OCI-LY7 (cell line): ENCODE data around the gene MCAT. TPM values are rescaled to one million over a fixed set of nuclear protein-coding genes. Genes with fewer than 3 reads are reported as not detected.
A peak's percentile ranks its signal among the peaks of the same experiment; 100 is the strongest.

ENCODE experiments used
- BruUV-seq: library from RNA; stranded (reverse); fragments of 400-500 nt; replicated peaks from 2 replicates; lab custom pipeline; 2021; lab: Mats Ljungman, UMichigan
- CTCF ChIA-PET: fragments of 300-600 bp; sonication (Branson Sonifier 250); formaldehyde crosslinking; loops from one replicate; lab custom pipeline; 2022; ENCODE audit warnings: antibody characterized with exemption; ENCODE audit not compliant: unreplicated experiment; lab: Charles Lee
- POLR2A ChIA-PET: fragments of 300-600 bp; sonication (Branson Sonifier 250); formaldehyde crosslinking; loops from one replicate; lab custom pipeline; 2022; ENCODE audit warnings: antibody characterized with exemption; lab: Charles Lee
- DNase-seq: peaks from one replicate; pipeline ENCODE4 v3.0.0-alpha.2; 2015; ENCODE audit warnings: low spot score
- H2AFZ ChIP-seq: fragments of 200-600 bp; sonication (generic), shearing (Covaris generic); 2 replicates; pipeline ENCODE4 v1.6.1; 2014; ENCODE audit warnings: mild to moderate bottlenecking, antibody characterized with exemption, low read length, moderate library complexity
- H3K27ac ChIP-seq: fragments of 200-600 bp; sonication (generic); 2 replicates; pipeline ENCODE4 v1.5.1; 2014; ENCODE audit warnings: mixed run types, low read depth, mild to moderate bottlenecking, moderate library complexity, low read length, inconsistent platforms; ENCODE audit not compliant: poor library complexity, severe bottlenecking
- H3K36me3 ChIP-seq: fragments of 200-600 bp; sonication (generic); 2 replicates; pipeline ENCODE4 v1.6.1; 2014; ENCODE audit warnings: mild to moderate bottlenecking, antibody characterized with exemption, low read length, moderate library complexity, mixed read lengths; ENCODE audit not compliant: insufficient read depth
- H3K4me1 ChIP-seq: fragments of 200-600 bp; sonication (generic); 2 replicates; pipeline ENCODE4 v1.5.1; 2014; ENCODE audit warnings: mild to moderate bottlenecking, low read length; ENCODE audit not compliant: insufficient read depth, poor library complexity, severe bottlenecking
- H3K4me2 ChIP-seq: fragments of 200-600 bp; sonication (generic); 2 replicates; pipeline ENCODE4 v1.6.1; 2014; ENCODE audit warnings: mild to moderate bottlenecking, low read length
- H3K4me3 ChIP-seq: fragments of 200-600 bp; sonication (generic); 2 replicates; pipeline ENCODE4 v1.5.1; 2014; ENCODE audit warnings: mild to moderate bottlenecking, low read depth, low read length; ENCODE audit not compliant: poor library complexity, severe bottlenecking
- H3K79me2 ChIP-seq: fragments of 200-600 bp; sonication (generic); 2 replicates; pipeline ENCODE4 v1.6.1; 2016; ENCODE audit warnings: low read depth, mild to moderate bottlenecking, low read length, moderate library complexity, mixed read lengths; ENCODE audit not compliant: insufficient read depth
- H3K9me2 ChIP-seq: fragments of 200-600 bp; sonication (generic); 2 replicates; pipeline ENCODE4 v1.6.1; 2016; ENCODE audit warnings: mild to moderate bottlenecking, low read length, mixed read lengths; ENCODE audit not compliant: insufficient read depth
- H3K9me3 ChIP-seq: fragments of 200-600 bp; sonication (generic); 2 replicates; pipeline ENCODE4 v1.6.1; 2014; ENCODE audit warnings: mild to moderate bottlenecking, mixed run types, low read length, mixed read lengths
- H4K20me1 ChIP-seq: fragments of 200-600 bp; sonication (generic); 2 replicates; pipeline ENCODE4 v1.6.1; 2014; ENCODE audit warnings: mild to moderate bottlenecking, antibody characterized with exemption, low read length, moderate library complexity, mixed read lengths; ENCODE audit not compliant: insufficient read depth
- CTCF ChIP-seq: fragments of 200-600 bp; sonication (generic); conservative IDR thresholded peaks from 2 replicates; pipeline ENCODE4 v1.5.1; 2014; ENCODE audit warnings: mild to moderate bottlenecking, antibody characterized with exemption, low read length, moderate library complexity, mixed read lengths
- EZH2phosphoT487 ChIP-seq: fragments of 200-600 bp; sonication (generic); IDR thresholded peaks from 2 replicates; pipeline ENCODE4 v1.6.1; 2018; ENCODE audit warnings: low read depth, borderline replicate concordance, mild to moderate bottlenecking, mixed run types, antibody characterized with exemption, low read length, moderate library complexity, mixed read lengths
- intact Hi-C: fragments of 100-400 bp; cut with micrococcal nuclease; formaldehyde crosslinking; loops from one replicate; pipeline ENCODE4 v1.10.0; 2022; ENCODE audit not compliant: unreplicated experiment
- total RNA-seq, 2 experiments: library from RNA; depleted of rRNA in 1 of 2; stranded (reverse); fragments of >200 nt in 1 of 2; shearing (Covaris generic) in 1 of 2; gene quantifications; 2 replicates each; pipeline ENCODE4 v1.2.3, GENCODE V29; 2014 to 2022

The MCAT gene
- total RNA-seq, 2 experiments from 2014 or later: 30.6 to 33.2 TPM

GRCh38 chr22:43168471-43169309, 25.5 kb upstream of the MCAT start:
- Histone ChIP-seq H3K4me1 (no peaks in the 10 kb centered on the region), H4K20me1 (no peaks in the 10 kb centered on the region), H3K4me2 (no peak overlapping the region), H3K79me2 (no peaks in the 10 kb centered on the region), H2AFZ (no peak overlapping the region), H3K9me3 (no peaks in the 10 kb centered on the region), H3K27ac (no peak overlapping the region), H3K9me2 (no peaks in the 10 kb centered on the region), H3K4me3 (no peak overlapping the region), H3K36me3 (peaks cover 59% of the 10 kb centered on the region)
- TF ChIP-seq EZH2phosphoT487: no peak
- no peak for TF ChIP-seq CTCF
- POLR2A ChIA-PET: interaction anchor here (0.6 kb wide), 1 partner anchor 515 kb away, joined by 4 read pairs; no protein-coding TSS in a partner anchor
- CTCF ChIA-PET: no interaction called here
- no TSS peak for BruUV-seq
- intact Hi-C loops: no loop called here
- no peak for DNase-seq

- Histone ChIP-seq H3K79me2 (no peaks in the 10 kb centered on the region), H3K9me2 (no peaks in the 10 kb centered on the region), H3K36me3 (peaks cover 46% of the 10 kb centered on the region), H3K9me3 (no peaks in the 10 kb centered on the region), H3K27ac (no peak overlapping the region), H4K20me1 (no peaks in the 10 kb centered on the region), H3K4me1 (no peaks in the 10 kb centered on the region), H3K4me2 (no peak overlapping the region), H3K4me3 (no peak overlapping the region), H2AFZ (no peak overlapping the region)
- intact Hi-C loops: no loop called here
- ChIA-PET POLR2A (no interaction called here), CTCF (no interaction called here)
- TF ChIP-seq EZH2phosphoT487: no peak
- no peak for TF ChIP-seq CTCF
- DNase-seq: no peak
- BruUV-seq: TSS peak; percentile 89
Observed at GRCh38 chr22:43167001-43167589, 23.9 kb upstream of the MCAT start.
